Calu3 (cell line): Measurements from ENCODE around the gene NOX3. TPM values are rescaled to one million over a fixed set of nuclear protein-coding genes. Genes with fewer than 3 reads are reported as not detected.

Source experiments
- BruUV-seq: library from RNA; stranded (reverse); fragments of 400-500 nt; replicated peaks from 2 replicates; lab custom pipeline; 2021; lab: Mats Ljungman, UMichigan
- CTCF ChIA-PET: fragments of 300-600 bp; sonication (Branson Sonifier 250); formaldehyde crosslinking; loops from one replicate; lab custom pipeline; 2022; ENCODE audit warnings: antibody characterized with exemption; lab: Charles Lee
- DNase-seq: peaks from one replicate; pipeline ENCODE4 v3.0.0; 2022
- H3K27ac Mint-ChIP-seq: one replicate; pipeline ENCODE4 v1.8.0; 2022; ENCODE audit warnings: mixed read lengths; ENCODE audit not compliant: unreplicated experiment
- H3K27me3 Mint-ChIP-seq: one replicate; pipeline ENCODE4 v1.8.0; 2022; ENCODE audit warnings: mixed read lengths; ENCODE audit not compliant: unreplicated experiment
- H3K36me3 Mint-ChIP-seq: one replicate; pipeline ENCODE4 v1.8.0; 2022; ENCODE audit warnings: mild to moderate bottlenecking, moderate library complexity, mixed read lengths; ENCODE audit not compliant: insufficient read depth, unreplicated experiment
- H3K4me1 Mint-ChIP-seq: one replicate; pipeline ENCODE4 v1.8.0; 2022; ENCODE audit warnings: mild to moderate bottlenecking, low read depth, mixed read lengths; ENCODE audit not compliant: unreplicated experiment
- H3K4me3 Mint-ChIP-seq: one replicate; pipeline ENCODE4 v1.8.0; 2022; ENCODE audit warnings: mild to moderate bottlenecking, low read depth, moderate library complexity, mixed read lengths; ENCODE audit not compliant: unreplicated experiment
- H3K9me3 Mint-ChIP-seq: one replicate; pipeline ENCODE4 v1.8.0; 2022; ENCODE audit warnings: low read depth, mixed read lengths; ENCODE audit not compliant: unreplicated experiment
- CTCF ChIP-seq: fragments of 200-600 bp; IDR thresholded peaks from one replicate; pipeline ENCODE4 v1.8.0; 2022; ENCODE audit warnings: antibody characterized with exemption; ENCODE audit not compliant: unreplicated experiment
- intact Hi-C: fragments of 100-400 bp; cut with micrococcal nuclease; formaldehyde crosslinking; loops from one replicate; pipeline ENCODE4 v1.10.0; 2022; ENCODE audit not compliant: unreplicated experiment
- total RNA-seq: library from RNA; stranded (reverse); gene quantifications from 2 replicates; pipeline ENCODE4 v1.2.3, GENCODE V29; 2022

Gene NOX3
- total RNA-seq, 1 experiment from 2014 or later: not detected

DNA sequence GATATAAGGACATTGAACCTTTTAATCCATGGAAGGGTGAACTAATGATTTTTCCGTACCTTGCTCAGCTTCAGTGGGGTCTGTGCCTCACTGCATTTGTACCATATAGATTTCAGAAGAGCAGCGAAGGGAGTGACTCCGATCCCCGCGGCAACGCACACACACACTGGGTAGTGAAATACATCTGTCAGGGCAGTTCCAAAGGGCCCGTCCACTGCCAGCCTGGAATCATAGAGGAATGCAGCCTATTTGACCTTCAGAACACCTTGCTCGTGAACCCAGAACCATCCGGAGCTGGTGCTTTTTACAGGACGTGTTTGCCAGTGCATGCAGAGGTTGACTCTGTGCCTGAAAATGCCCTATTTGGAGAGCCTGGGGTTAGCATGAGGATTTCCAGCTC, 33.0 kb downstream of the NOX3 start:
- Mint-ChIP-seq H3K36me3 (no peaks in the 10 kb centered on the region), H3K4me3 (no peak overlapping the region), H3K9me3 (no peaks in the 10 kb centered on the region), H3K27ac (no peak overlapping the region), H3K27me3 (no peaks in the 10 kb centered on the region), H3K4me1 (peaks cover 10% of the 10 kb centered on the region)
- intact Hi-C loops: no loop called here
- no peak for DNase-seq
- TF ChIP-seq CTCF: no peak
- BruUV-seq: no TSS peak
- CTCF ChIA-PET: no interaction called here

GRCh38 chr6:155420492-155420891, 35.1 kb downstream of the NOX3 start:
- Mint-ChIP-seq H3K4me1 (peaks cover 16% of the 10 kb centered on the region), H3K27me3 (no peaks in the 10 kb centered on the region), H3K36me3 (no peaks in the 10 kb centered on the region), H3K9me3 (no peaks in the 10 kb centered on the region), H3K27ac (no peak overlapping the region), H3K4me3 (no peak overlapping the region)
- intact Hi-C loops: no loop called here
- no peak for TF ChIP-seq CTCF
- CTCF ChIA-PET: no interaction called here
- no peak for DNase-seq
- BruUV-seq: no TSS peak

- DNase-seq: no peak
- Mint-ChIP-seq H3K9me3 (no peaks in the 10 kb centered on the region), H3K36me3 (no peaks in the 10 kb centered on the region), H3K4me3 (no peak overlapping the region), H3K4me1 (peaks cover 16% of the 10 kb centered on the region), H3K27me3 (no peaks in the 10 kb centered on the region), H3K27ac (no peak overlapping the region)
- no TSS peak for BruUV-seq
- no peak for TF ChIP-seq CTCF
- CTCF ChIA-PET: no interaction called here
- intact Hi-C loops: no loop called here
These were observed 36.5 kb downstream of the NOX3 start for GRCh38 chr6:155419161-155419560.

- CTCF ChIA-PET: interaction anchor here (0.5 to 0.8 kb wide), 3 partner anchors 86 to 394 kb away, joined by 3 to 6 read pairs (median 5); no protein-coding TSS in a partner anchor
- BruUV-seq: no TSS peak
- Mint-ChIP-seq H3K9me3 (no peaks in the 10 kb centered on the region), H3K27ac (peak overlapping the region; percentile 36), H3K4me3 (no peak overlapping the region), H3K4me1 (peaks cover 16% of the 10 kb centered on the region), H3K27me3 (no peaks in the 10 kb centered on the region), H3K36me3 (no peaks in the 10 kb centered on the region)
- TF ChIP-seq CTCF: no peak
- no peak for DNase-seq
- intact Hi-C loops: no loop called here
These were observed 37.5 kb downstream of the NOX3 start for GRCh38 chr6:155418017-155418761.
